Stimulated activated CD4-positive, alpha-beta T cell treated with anti-CD3 and anti-CD28 coated beads, Interleukin-4, amount 100 ng/mL, for 1 hour (primary cell): Measurements from ENCODE around the gene MAST3.

Source experiments
- DNase-seq: peaks from one replicate; pipeline ENCODE4 v3.0.0-alpha.2; 2020

MAST3 gene

DNA sequence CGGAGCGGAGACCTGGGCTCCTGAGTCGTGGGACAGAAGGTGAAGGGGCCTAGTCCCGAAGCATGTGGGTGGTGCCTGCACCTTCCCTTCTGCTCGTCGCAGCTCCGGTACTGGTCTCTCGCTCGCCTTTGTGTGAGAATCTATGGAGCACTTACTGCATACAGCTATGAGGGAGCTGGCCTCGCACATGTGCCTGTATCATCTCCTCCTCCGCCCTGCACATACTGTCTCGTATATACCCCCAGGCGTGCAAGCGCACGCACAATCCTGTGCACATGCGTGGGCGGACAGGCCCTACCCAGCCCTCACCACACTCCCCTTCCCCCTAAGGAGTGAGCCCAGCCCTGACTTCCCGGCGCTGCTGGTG lies 64.0 kb downstream of the MAST3 start:
- DNase-seq, result no peak

DNA sequence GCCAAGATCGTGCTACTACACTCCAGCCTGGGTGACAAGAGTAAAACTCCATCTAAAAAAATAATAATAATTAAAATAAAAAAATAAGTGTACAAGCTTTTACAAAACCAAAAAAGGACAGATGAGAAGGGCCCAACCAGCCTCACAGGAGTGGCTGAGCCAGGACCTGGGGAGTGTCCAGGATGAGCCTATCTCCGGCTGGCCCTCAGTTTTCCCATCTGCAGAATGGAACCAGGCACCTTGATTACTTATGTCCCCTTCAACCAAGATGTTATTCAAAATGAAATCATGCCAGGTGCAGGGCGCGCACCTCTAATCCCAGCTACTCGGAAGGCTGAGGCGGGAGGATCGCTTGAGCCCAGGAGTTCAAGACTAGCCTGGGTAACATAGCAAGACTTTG lies 66.5 kb downstream of the MAST3 start:
- DNase-seq, result no peak

DNA sequence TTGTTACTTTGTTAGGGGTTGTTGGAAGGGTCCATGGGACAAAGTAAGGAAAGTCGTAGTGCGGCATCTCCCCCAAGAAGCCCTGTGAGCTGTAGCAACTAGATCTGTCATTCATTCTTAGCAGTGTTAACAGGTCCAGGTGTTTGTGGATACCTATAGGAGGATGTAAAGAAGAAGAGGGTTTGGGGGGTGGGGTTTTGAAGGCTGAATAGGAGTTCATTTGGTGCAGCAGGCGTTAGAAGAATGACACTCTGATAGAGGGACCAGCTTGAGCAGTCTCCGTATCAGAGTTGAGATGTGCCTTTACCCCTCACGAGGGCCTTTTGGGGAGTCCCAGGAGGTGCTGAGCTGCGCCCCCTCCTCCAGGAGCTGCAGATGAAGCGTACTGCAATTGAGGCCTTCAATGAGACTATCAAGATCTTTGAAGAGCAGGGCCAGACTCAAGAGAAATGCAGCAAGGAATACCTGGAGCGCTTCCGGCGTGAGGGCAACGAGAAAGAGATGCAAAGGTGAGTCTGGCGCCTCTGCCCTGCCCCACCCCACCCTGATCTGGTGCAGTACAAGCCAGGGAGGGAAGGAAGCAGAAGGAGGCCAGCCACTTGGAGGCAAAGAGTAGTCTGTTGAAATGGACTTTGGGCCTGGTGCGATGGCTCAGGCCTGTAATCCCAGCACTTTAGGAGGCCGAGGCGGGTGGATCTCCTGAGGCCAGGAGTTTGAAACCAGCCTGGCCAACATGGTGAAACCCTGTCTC lies 68.4 kb downstream of the MAST3 start:
- DNase-seq, result no peak

DNA sequence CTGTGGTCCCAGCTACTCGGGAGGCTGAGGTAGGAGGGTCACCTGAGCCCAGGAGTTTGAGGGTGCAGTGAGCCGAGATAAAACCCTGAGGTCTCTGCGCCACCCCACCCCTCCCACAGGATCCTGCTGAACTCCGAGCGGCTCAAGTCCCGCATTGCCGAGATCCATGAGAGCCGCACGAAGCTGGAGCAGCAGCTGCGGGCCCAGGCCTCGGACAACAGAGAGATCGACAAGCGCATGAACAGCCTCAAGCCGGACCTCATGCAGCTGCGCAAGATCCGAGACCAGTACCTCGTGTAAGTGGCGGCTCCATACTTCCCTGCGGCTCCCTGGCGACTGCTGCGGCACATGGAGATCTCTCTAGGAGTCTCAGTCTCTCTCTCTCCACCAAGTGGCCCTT lies 69.4 kb downstream of the MAST3 start:
- DNase-seq, result no peak

DNA sequence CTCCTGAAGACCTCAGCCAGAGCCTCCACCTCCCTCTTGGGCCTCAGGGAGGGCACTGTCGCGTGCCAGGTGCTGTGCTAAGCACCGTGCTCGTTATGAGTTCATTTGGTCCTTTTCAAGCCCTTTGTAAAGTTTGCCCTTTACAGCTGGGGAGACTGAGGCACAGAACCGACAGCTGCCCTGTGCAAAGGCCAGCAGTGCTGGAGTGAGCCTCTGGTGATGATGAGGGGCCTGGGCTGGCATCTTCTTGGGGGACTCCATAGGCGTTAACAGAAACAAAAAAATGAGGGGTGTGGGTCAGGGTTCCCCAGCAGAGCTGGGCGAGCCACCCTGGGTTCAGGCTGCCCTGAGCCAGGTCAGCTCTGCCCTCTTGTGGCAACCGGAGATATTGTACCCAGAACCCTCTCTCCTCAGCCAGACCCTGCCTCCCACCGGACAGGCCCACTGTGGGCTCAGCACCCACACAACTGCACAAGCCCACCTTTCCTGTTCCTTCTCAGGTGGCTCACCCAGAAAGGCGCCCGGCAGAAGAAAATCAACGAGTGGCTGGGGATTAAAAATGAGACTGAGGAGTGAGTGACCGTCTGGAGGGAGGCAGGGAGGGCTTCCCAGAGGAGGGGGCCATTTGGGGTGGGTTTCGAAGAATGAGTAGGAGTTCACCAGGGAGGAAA lies 70.5 kb downstream of the MAST3 start:
- DNase-seq, result peak; percentile 61

DNA sequence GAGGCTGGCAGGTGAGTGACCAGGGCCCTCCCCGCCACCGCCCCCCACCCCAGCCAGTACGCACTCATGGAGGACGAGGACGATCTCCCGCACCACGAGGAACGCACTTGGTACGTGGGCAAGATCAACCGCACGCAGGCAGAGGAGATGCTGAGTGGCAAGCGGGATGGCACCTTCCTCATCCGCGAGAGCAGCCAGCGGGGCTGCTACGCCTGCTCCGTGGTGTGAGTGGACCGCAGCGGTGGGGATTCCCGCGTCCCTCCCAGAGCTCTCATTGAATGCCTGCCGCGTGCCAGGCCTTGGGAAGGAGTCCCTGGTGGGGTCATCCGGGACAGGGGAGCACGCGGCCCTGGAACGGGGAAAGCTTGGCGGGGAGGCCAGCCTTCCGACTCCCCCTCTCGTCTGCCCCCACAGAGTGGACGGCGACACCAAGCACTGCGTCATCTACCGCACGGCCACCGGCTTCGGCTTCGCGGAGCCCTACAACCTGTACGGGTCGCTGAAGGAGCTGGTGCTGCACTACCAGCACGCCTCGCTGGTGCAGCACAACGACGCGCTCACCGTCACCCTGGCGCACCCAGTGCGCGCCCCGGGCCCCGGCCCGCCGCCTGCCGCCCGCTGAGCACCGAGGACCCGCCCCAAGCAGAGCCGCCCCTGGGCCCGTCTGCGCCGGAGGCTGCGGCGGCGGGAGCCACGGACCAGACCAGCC lies 71.2 kb downstream of the MAST3 start:
- no peak for DNase-seq

DNA sequence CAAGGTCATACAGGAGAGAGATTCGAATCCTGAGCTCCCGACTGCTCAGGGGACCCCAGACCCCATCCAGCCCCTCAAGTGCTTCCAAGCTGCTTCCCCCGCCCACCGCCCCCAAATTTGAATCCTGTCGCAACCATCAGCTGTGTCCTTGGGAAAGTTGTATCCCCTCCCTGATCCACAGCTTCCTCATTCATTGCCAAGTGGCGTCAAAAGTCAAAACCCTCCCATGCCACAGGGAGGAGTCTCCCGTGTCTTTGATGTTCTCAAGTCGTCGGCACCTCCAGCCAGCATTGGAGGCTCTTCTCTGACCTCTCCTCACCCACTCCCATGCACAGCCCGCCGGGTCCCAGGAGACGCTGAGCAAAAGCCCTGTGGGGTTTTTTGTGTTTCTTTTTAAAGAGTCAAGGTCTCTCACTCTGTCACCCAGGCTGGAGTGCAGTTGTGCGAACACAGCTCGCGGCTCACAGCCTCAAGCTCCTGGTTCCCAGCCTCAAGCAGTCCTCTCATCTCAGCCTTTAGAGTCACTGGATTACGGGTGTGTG lies 73.2 kb downstream of the MAST3 start:
- DNase-seq, result no peak

DNA sequence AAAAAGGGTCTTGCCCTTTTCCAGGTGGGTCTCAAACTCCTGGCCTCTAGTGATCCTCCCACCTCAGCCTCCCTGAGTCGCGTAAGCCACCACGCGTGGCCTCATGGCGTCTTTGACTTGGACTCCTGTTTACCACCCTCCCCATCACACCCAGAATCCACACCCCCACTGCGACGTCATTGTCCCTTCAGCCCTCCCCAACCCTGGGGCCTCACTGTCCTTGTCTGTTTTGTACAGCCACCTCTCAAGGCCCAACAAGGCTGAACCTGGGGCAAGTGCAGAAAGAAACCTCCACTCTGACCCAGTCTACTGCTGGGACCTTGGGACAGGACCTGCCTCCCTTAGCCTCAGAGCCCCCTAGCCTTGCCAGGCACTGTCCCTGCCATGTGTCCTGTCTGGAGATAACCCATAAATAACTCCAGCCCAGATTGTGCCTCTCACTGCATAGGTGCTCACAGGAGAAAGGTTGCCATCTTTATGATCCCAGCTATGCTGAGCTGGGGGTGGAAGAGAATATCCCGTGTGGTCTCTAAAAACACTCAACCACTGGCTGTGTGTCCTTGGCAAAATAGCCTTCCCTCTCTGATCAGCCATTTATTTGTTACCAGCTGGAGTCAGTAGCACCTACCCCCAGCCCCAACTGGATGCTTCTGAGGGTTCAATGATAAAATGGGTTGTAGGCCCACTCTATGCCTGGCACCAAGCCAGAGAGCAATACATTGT lies 74.2 kb downstream of the MAST3 start:
- no peak for DNase-seq

DNA sequence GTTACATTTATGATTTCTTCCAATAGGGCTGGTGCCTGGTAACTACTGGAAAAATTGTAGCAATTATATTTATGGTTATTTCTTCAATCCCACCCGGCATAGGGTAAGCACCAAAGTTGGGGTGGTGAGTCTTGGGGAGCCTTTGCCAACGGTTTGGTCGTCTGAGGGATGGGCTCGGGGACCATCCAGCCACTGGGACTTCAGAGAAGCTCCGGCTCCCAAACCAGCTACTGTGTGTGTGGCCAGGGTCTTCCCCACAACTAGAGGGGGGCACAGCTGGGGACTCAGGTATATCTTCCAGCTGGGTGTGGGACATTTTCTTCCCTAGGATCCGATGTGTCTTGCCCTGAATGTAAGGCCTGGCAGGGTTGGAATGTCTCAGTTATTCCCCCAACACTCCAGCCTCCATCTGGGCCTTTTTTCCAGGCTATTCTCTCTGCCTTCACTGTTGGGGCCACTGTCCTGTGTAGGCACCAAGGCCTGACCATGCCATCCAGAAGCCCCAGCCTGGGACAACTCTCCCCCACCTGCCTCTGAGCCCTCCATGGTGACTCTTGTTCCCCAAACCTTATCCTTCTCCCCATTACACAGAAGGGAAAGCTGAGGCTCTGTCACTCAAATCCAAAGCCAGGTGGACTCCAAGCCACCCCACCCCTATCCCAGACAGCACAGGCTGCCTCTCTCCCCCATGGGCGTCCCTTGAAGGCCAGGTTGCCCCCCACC lies 74.9 kb downstream of the MAST3 start:
- DNase-seq, result no peak

DNA sequence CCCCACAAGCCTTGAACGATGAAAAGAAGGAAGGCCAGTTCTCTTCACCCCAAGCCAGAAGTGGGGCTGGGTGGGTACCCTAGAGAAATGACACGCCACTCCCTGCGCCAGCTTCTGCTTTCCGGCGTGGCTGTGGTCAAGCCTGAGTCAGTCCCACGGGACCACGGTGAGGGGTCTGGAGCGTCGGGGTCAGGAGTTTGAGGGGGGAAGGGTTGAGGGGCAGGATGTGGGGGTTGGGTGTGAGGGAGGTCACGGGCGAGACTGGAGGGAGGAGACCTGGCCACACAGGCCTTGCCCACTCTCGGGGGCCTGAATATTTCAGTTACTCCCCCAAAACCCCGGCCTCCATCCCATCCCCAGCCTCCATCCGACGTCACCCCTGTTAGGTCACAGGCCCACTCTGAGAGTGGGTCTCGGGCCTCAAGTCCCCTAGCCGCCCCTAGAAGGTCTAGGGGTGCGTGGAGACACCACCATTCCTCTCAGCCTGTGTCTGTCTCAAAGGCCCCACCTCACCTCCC lies 75.5 kb downstream of the MAST3 start:
- DNase-seq, result no peak

DNA sequence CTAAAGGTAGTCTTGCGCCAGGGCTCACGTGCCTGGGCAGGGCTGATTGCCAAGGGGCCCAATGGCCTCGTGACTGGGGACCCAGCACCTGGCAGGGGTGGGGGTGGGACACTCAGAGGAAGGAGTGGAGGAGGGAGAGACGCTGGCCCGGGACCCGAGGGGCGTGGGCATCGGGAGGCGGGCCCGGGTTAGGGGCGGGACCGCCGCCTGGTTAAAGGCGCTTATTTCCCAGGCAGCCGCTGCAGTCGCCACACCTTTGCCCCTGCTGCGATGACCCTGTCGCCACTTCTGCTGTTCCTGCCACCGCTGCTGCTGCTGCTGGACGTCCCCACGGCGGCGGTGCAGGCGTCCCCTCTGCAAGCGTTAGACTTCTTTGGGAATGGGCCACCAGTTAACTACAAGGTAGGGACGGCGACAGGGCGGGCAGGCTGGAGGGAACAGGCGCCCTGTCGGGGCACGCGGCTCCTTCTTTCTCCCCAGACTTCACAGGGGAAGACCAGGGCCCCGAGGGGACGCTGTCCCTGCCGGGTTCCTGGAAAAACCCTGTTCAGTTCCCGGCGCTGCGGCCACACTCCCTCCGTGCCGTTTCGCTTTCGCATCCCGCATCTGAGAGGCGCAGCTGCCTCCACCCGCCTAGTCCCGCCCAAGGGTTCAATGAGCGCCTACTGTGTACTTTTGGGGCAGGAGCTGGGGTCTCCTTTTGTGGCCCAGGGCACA lies 76.2 kb downstream of the MAST3 start, which contains the start of gene IFI30:
Gene IFI30, plus strand, starts transcription at position 242 of the 717 bp plus-strand sequence. Its CDS starts 29 bp downstream, at position 271.
- peak; percentile 66 for DNase-seq

DNA sequence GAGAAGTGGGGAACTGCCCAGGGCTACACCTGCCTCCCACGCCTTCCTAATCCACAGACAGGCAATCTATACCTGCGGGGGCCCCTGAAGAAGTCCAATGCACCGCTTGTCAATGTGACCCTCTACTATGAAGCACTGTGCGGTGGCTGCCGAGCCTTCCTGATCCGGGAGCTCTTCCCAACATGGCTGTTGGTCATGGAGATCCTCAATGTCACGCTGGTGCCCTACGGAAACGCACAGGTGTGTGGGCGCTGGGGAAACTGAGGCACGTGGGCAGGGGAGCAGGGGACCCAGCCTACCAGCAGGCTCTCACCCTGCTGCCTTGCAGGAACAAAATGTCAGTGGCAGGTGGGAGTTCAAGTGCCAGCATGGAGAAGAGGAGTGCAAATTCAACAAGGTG lies 77.4 kb downstream of the MAST3 start:
- no peak for DNase-seq

DNA sequence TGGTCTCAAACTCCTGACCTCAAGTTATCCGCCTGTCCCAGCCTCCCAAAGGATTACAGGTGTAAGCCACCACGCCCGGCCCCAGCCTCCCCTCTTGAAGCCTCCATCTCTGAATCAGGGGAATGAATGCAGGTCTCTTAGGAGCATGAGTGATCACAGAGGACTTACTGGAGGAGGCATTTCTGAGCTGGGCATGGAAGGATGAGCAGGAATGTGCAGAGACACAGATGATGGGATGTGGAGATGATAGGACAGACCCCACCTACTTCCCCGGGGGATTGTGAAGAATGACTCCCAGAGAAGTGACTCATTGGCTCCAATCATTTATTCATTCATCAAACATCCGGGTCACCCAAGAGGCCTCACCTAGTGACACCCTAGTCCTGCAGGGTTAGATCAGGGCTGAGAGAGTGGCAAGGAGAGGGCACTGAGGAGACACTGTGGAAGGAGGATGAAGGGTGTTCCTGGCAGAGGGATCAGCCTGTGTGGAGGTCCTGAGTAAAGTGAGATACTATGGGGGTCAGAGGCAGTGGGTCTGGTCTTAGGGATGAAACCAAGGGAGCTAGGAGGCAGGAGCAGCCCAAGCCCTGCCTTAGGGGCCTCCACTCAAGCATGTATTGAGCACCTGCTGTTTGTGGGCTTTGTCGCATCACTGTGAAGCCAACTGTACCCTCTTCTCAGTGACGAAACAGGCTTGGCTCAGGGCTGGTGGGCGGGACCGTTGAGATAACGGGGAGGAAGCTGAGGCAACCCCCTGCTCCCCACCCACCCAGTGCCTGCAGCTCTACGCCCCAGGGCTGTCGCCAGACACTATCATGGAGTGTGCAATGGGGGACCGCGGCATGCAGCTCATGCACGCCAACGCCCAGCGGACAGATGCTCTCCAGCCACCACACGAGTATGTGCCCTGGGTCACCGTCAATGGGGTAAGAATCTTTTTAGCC lies 79.1 kb downstream of the MAST3 start:
- DNase-seq, result no peak

DNA sequence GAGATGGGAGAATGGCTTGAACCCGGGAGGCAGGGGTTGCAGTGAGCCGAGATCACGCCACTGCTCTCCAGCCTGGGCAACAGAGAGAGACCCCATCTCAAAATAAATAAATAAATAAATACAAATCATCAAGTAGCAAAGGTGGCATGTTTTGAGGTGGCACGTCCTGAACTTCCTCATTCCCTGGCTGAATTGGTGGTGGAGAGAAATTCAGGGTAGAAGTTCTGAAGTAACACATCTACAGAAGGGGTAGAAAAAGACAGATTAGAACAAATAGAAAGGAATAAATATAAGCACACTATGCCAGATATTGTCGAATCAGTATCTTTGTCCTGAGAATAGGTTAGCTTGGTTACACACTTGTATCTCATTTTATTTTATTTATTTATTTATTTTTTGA lies 82.4 kb downstream of the MAST3 start:
- DNase-seq, result no peak

DNA sequence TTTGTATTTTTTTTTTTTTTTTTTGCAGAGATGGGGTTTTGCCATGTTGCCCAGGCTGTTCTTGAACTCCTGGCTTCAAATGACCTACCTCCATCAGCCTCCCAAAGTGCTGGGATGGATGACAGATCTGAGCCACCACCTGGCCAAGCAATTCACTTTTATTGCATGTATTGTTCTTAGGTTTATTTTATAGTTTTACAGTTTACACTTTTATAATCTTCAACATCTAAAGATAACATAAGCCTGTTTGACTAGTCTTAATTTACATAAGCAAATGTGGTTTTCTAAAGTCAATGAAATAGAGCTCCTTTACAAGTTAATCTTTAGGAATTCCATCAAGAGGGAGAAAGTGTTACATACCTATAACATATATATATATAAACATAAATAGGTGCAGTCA lies 86.0 kb downstream of the MAST3 start:
- DNase-seq, result no peak

DNA sequence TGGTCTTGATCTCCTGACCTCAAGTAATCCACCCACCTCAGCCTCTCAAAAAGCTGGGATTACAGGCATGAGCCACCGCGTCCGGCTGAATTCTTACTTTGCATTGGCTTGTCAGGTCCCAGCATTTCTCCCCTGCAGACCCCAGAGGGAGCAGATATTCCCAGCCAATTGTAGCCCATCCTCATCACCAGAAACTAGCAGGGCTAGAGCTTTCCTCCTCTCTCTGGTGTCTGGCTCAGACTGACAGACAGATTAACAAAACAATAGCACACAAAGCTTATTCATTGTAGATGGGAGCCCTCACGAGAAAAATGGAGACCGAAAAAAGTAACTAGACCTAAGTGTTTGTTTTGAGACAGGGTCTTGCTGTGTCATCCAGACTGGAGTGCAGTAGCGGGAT lies 88.0 kb downstream of the MAST3 start:
- no peak for DNase-seq

DNA sequence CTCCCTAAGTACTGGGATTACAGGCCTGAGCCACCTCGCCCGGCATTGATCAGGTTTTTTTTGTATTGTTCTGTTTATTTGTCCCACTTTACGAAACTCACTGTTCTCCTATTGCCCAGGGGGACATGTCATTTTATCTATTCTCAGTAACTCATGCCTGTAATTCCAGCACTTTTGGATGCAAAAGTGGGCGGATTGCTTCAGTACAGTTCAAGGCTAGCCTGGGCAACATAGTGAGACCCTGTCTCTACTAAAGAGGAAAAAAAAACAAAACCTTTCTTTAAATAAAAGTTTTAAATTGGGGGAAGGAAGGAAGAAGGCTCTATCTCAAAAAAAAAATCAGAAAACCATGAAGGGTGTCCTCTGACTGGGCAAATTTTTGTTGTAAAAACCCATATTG lies 92.7 kb downstream of the MAST3 start:
- DNase-seq, result no peak

DNA sequence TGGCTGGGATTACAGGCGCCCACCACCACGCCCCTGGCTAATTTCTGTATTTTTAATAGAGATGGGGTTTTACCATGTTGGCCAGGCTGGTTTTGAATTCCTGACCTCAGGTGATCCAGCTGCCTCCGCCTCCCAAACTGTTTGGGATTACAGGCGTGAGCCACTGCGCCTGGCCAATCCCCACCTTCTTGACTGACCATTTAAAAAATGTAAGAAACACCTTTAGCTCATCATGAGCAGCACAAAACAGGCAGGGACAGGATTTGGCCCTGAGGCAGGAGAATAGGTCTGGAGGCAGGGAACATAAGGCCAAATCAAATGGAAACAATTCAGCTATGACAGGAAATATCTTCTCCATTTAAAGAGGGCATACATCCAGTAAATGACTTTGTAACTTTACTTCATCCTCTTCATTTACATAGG lies 94.1 kb downstream of the MAST3 start:
- DNase-seq, result no peak

DNA sequence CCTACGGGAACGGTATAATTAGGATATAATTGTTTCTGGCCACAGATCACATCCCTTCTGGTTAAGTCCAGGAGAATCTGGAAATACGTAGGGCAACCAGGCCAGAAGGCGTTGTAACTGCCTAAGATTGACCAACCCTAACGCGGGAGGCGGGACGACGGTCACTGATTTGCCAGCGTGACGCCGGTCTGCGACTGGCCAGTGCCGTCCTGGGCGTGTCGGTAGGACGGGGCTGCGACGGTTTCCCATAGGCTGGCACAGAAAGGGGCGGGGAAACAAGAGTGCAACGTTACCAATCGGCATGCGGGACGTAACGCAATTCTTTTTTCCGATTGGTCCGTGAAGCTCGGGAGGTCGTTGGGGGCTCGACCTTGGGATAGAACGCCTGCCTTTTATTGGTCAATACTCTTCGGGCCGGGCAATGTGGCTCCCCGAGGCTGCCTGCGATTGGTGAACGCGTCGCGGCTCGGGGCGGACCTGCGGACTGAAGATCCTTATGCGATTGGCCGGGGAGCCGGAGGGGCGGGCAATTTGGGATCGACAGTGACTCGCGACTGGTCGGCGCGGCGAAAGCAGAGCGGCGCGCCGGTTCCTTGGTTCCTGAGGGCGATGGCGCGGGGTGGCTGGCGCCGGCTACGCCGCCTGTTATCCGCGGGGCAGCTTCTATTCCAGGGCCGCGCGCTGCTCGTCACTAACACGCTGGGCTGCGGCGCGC lies 95.3 kb downstream of the MAST3 start, which contains the start of gene MPV17L2:
Gene MPV17L2, plus strand, starts transcription at position 546 of the 715 bp plus-strand sequence. Its CDS starts 64 bp downstream, at position 610.
- peak; percentile 98 for DNase-seq
